Measurements from ENCODE around the gene CRYBG2.

Gene CRYBG2

GRCh38 chr1:26290122-26290881 lies 63.6 kb downstream of the CRYBG2 start:
- DNase-seq: no peak

GRCh38 chr1:26289158-26290059 lies 64.5 kb downstream of the CRYBG2 start:
- DNase-seq: no peak

- DNase-seq: no peak
These were observed 65.5 kb downstream of the CRYBG2 start for GRCh38 chr1:26288311-26288941.

- no peak for DNase-seq
These were observed 66.1 kb downstream of the CRYBG2 start for GRCh38 chr1:26287811-26288210.

GRCh38 chr1:26287033-26287711 lies 66.8 kb downstream of the CRYBG2 start:
- no peak for DNase-seq

- no peak for DNase-seq
These were observed 67.9 kb downstream of the CRYBG2 start for GRCh38 chr1:26286064-26286416.

GRCh38 chr1:26285366-26286063 lies 68.4 kb downstream of the CRYBG2 start:
- DNase-seq: peak in 1 of 2 experiments; percentile 15

GRCh38 chr1:26284597-26285347 lies 69.2 kb downstream of the CRYBG2 start:
- DNase-seq: peak; percentile 82 to 83

- DNase-seq: no peak
These were observed 69.9 kb downstream of the CRYBG2 start for GRCh38 chr1:26283871-26284596.

GRCh38 chr1:26283279-26283853 lies 70.6 kb downstream of the CRYBG2 start:
- no peak for DNase-seq

- DNase-seq: no peak
These were observed 71.5 kb downstream of the CRYBG2 start for GRCh38 chr1:26282401-26282918.

- no peak for DNase-seq
These were observed 72.0 kb downstream of the CRYBG2 start for GRCh38 chr1:26281971-26282370.

- DNase-seq: no peak
These were observed 72.6 kb downstream of the CRYBG2 start for GRCh38 chr1:26281091-26281958.

GRCh38 chr1:26280333-26281042 lies 73.4 kb downstream of the CRYBG2 start:
- peak in 1 of 2 experiments; percentile 17 for DNase-seq

- DNase-seq: peak; percentile 32 to 69
These were observed 74.2 kb downstream of the CRYBG2 start, which contains the start of gene SH3BGRL3 for GRCh38 chr1:26279456-26280332. SH3BGRL3 (plus strand) TSS chr1:26280086; CDS start chr1:26280156, 70 bp downstream.

- peak in 1 of 2 experiments; percentile 14 for DNase-seq
These were observed 75.0 kb downstream of the CRYBG2 start for GRCh38 chr1:26278724-26279455.

All from SW 1271 (cell line).